Activated naive CD8-positive, alpha-beta T cell treated with anti-CD3 and anti-CD28 coated beads for 36 hours (primary cell): ENCODE measurements around the gene RXFP3. TPM values are rescaled to one million over a fixed set of nuclear protein-coding genes. Genes with fewer than 3 reads are reported as not detected.

Experiments
- DNase-seq: peaks from one replicate; pipeline ENCODE4 v3.0.0; 2021
- H3K27ac Mint-ChIP-seq: one replicate; pipeline ENCODE4 v1.8.0; 2022; ENCODE audit warnings: mild to moderate bottlenecking, moderate library complexity, mixed read lengths
- H3K27me3 Mint-ChIP-seq: one replicate; pipeline ENCODE4 v1.8.0; 2022; ENCODE audit warnings: mild to moderate bottlenecking, mixed read lengths
- H3K36me3 Mint-ChIP-seq: one replicate; pipeline ENCODE4 v1.8.0; 2021; ENCODE audit warnings: mild to moderate bottlenecking, mixed read lengths
- H3K4me1 Mint-ChIP-seq: one replicate; pipeline ENCODE4 v1.8.0; 2021; ENCODE audit warnings: mixed read lengths
- H3K4me3 Mint-ChIP-seq: one replicate; pipeline ENCODE4 v1.8.0; 2022; ENCODE audit warnings: mild to moderate bottlenecking, moderate library complexity, mixed read lengths
- H3K9me3 Mint-ChIP-seq: one replicate; pipeline ENCODE4 v1.8.0; 2022; ENCODE audit warnings: mixed read lengths
- total RNA-seq, 2 experiments: library from RNA; stranded (reverse); gene quantifications; one replicate each; pipeline ENCODE4 v1.2.3, GENCODE V29; 2021

Gene RXFP3
- total RNA-seq, 2 experiments from 2014 or later = not detected

GRCh38 chr5:33925278-33925677 lies 10.9 kb upstream of the RXFP3 start:
- H3K4me1 Mint-ChIP-seq = no peaks in the 10 kb centered on the region
- H3K9me3 Mint-ChIP-seq = no peaks in the 10 kb centered on the region
- H3K27ac Mint-ChIP-seq = no peak overlapping the region
- no peaks in the 10 kb centered on the region for H3K36me3 Mint-ChIP-seq
- H3K4me3 Mint-ChIP-seq = no peak overlapping the region
- H3K27me3 Mint-ChIP-seq = peaks cover 4% of the 10 kb centered on the region
- DNase-seq = no peak

- Mint-ChIP-seq H3K27ac (no peak overlapping the region), H3K36me3 (no peaks in the 10 kb centered on the region), H3K4me3 (no peak overlapping the region), H3K9me3 (no peaks in the 10 kb centered on the region), H3K27me3 (peaks cover 3% of the 10 kb centered on the region), H3K4me1 (no peaks in the 10 kb centered on the region)
- DNase-seq = no peak
These were observed 8.5 kb upstream of the RXFP3 start for GRCh38 chr5:33927685-33928084.

GRCh38 chr5:33928283-33928682 lies 7.9 kb upstream of the RXFP3 start:
- no peaks in the 10 kb centered on the region for H3K4me1 Mint-ChIP-seq
- H3K9me3 Mint-ChIP-seq = no peaks in the 10 kb centered on the region
- no peak overlapping the region for H3K27ac Mint-ChIP-seq
- DNase-seq = no peak
- peaks cover 3% of the 10 kb centered on the region for H3K27me3 Mint-ChIP-seq
- no peak overlapping the region for H3K4me3 Mint-ChIP-seq
- H3K36me3 Mint-ChIP-seq = no peaks in the 10 kb centered on the region

- no peaks in the 10 kb centered on the region for H3K36me3 Mint-ChIP-seq
- no peak overlapping the region for H3K4me3 Mint-ChIP-seq
- no peak overlapping the region for H3K27ac Mint-ChIP-seq
- H3K27me3 Mint-ChIP-seq = peaks cover 7% of the 10 kb centered on the region
- peaks cover 4% of the 10 kb centered on the region for H3K4me1 Mint-ChIP-seq
- no peaks in the 10 kb centered on the region for H3K9me3 Mint-ChIP-seq
- no peak for DNase-seq
These were observed 6.1 kb upstream of the RXFP3 start for GRCh38 chr5:33929925-33930690.

- Mint-ChIP-seq H3K4me1 (peaks cover 7% of the 10 kb centered on the region), H3K27me3 (peaks cover 16% of the 10 kb centered on the region), H3K9me3 (no peaks in the 10 kb centered on the region), H3K36me3 (no peaks in the 10 kb centered on the region), H3K27ac (no peak overlapping the region), H3K4me3 (no peak overlapping the region)
- no peak for DNase-seq
These were observed 5.0 kb upstream of the RXFP3 start for GRCh38 chr5:33931136-33931535.

- DNase-seq = no peak
- peaks cover 41% of the 10 kb centered on the region for H3K27me3 Mint-ChIP-seq
- H3K9me3 Mint-ChIP-seq = no peaks in the 10 kb centered on the region
- no peak overlapping the region for H3K27ac Mint-ChIP-seq
- H3K36me3 Mint-ChIP-seq = no peaks in the 10 kb centered on the region
- peaks cover 9% of the 10 kb centered on the region for H3K4me1 Mint-ChIP-seq
- no peak overlapping the region for H3K4me3 Mint-ChIP-seq
These were observed 2.4 kb upstream of the RXFP3 start for GRCh38 chr5:33933723-33934169.

GRCh38 chr5:33934176-33934575 lies 2.0 kb upstream of the RXFP3 start:
- no peak for DNase-seq
- H3K4me1 Mint-ChIP-seq = peaks cover 9% of the 10 kb centered on the region
- peaks cover 45% of the 10 kb centered on the region for H3K27me3 Mint-ChIP-seq
- no peaks in the 10 kb centered on the region for H3K9me3 Mint-ChIP-seq
- no peaks in the 10 kb centered on the region for H3K36me3 Mint-ChIP-seq
- H3K4me3 Mint-ChIP-seq = no peak overlapping the region
- no peak overlapping the region for H3K27ac Mint-ChIP-seq

- Mint-ChIP-seq H3K27ac (no peak overlapping the region), H3K4me1 (peaks cover 9% of the 10 kb centered on the region), H3K9me3 (no peaks in the 10 kb centered on the region), H3K27me3 (peaks cover 63% of the 10 kb centered on the region), H3K36me3 (no peaks in the 10 kb centered on the region), H3K4me3 (no peak overlapping the region)
- peak; percentile 72 for DNase-seq
These were observed 194 bp upstream of the RXFP3 start for GRCh38 chr5:33936004-33936380.

- no peaks in the 10 kb centered on the region for H3K9me3 Mint-ChIP-seq
- H3K27ac Mint-ChIP-seq = no peak overlapping the region
- H3K4me3 Mint-ChIP-seq = no peak overlapping the region
- H3K36me3 Mint-ChIP-seq = no peaks in the 10 kb centered on the region
- H3K4me1 Mint-ChIP-seq = peaks cover 9% of the 10 kb centered on the region
- H3K27me3 Mint-ChIP-seq = peaks cover 74% of the 10 kb centered on the region
- DNase-seq = no peak
These were observed 976 bp downstream of the RXFP3 start for GRCh38 chr5:33937017-33937706.

GRCh38 chr5:33937707-33938506 lies 1.7 kb downstream of the RXFP3 start:
- Mint-ChIP-seq H3K27me3 (peaks cover 80% of the 10 kb centered on the region), H3K27ac (no peak overlapping the region), H3K9me3 (no peaks in the 10 kb centered on the region), H3K4me3 (no peak overlapping the region), H3K36me3 (no peaks in the 10 kb centered on the region), H3K4me1 (peaks cover 9% of the 10 kb centered on the region)
- no peak for DNase-seq

GRCh38 chr5:33938507-33938796 lies 2.3 kb downstream of the RXFP3 start:
- Mint-ChIP-seq H3K36me3 (no peaks in the 10 kb centered on the region), H3K9me3 (no peaks in the 10 kb centered on the region)

GRCh38 chr5:33938881-33939280 lies 2.7 kb downstream of the RXFP3 start:
- no peaks in the 10 kb centered on the region for H3K36me3 Mint-ChIP-seq
- no peak overlapping the region for H3K27ac Mint-ChIP-seq
- peaks cover 9% of the 10 kb centered on the region for H3K4me1 Mint-ChIP-seq
- peaks cover 81% of the 10 kb centered on the region for H3K27me3 Mint-ChIP-seq
- DNase-seq = no peak
- H3K4me3 Mint-ChIP-seq = no peak overlapping the region
- no peaks in the 10 kb centered on the region for H3K9me3 Mint-ChIP-seq

More at GRCh38 chr5:33938507-33938796, 2.3 kb downstream of the RXFP3 start:
- no peak overlapping the region for H3K27ac Mint-ChIP-seq
- peaks cover 9% of the 10 kb centered on the region for H3K4me1 Mint-ChIP-seq
- H3K27me3 Mint-ChIP-seq = peaks cover 81% of the 10 kb centered on the region
- H3K4me3 Mint-ChIP-seq = no peak overlapping the region
- no peak for DNase-seq

- H3K9me3 Mint-ChIP-seq = no peaks in the 10 kb centered on the region
- no peak overlapping the region for H3K4me3 Mint-ChIP-seq
- H3K27me3 Mint-ChIP-seq = peaks cover 80% of the 10 kb centered on the region
- H3K36me3 Mint-ChIP-seq = no peaks in the 10 kb centered on the region
- H3K4me1 Mint-ChIP-seq = peaks cover 5% of the 10 kb centered on the region
- DNase-seq = no peak
- H3K27ac Mint-ChIP-seq = no peak overlapping the region
These were observed 3.5 kb downstream of the RXFP3 start for GRCh38 chr5:33939556-33940262.

- Mint-ChIP-seq H3K4me1 (peaks cover 2% of the 10 kb centered on the region), H3K27me3 (peaks cover 70% of the 10 kb centered on the region), H3K4me3 (no peak overlapping the region), H3K36me3 (no peaks in the 10 kb centered on the region), H3K27ac (no peak overlapping the region), H3K9me3 (no peaks in the 10 kb centered on the region)
- no peak for DNase-seq
These were observed 4.9 kb downstream of the RXFP3 start for GRCh38 chr5:33941090-33941489.
